Stimulated activated CD4-positive, alpha-beta T cell treated with anti-CD3 and anti-CD28 coated beads, Interleukin-1b, Interleukin-23, amount 100 ng/mL, for 48 hours (primary cell): ENCODE results near the gene PEX13.

ENCODE experiments used
- DNase-seq: peaks from one replicate; pipeline ENCODE4 v3.0.0-alpha.2; 2020

The PEX13 gene

GRCh38 chr2:61089797-61090196 is 72.3 kb downstream of the PEX13 start:
- no peak for DNase-seq

DNA sequence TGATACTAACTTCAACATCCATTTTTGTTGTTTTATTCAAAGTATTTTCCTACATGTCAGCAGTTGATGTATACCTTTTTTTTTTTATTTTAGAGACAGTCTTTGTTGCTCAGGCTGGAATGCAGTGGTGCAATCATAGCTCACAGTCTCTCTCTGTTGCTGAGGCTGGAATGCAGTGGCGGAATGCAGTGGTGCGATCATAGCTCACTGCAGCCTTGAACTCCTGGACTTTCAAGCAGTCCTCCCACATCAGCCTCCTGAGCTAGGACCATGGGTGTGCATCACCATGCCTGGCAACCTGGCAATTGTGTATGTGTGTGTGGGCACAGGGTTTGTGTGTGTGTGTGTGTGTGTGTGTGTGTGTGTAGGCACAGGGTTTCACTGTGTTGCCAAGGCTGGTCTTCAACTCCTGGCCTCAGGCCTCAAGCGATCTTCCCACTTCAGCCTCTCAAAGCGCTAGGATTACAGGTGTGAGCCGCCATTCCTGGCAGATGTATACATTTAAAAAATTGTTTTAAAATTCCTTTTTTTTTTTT is 72.9 kb downstream of the PEX13 start:
- DNase-seq, result no peak

DNA sequence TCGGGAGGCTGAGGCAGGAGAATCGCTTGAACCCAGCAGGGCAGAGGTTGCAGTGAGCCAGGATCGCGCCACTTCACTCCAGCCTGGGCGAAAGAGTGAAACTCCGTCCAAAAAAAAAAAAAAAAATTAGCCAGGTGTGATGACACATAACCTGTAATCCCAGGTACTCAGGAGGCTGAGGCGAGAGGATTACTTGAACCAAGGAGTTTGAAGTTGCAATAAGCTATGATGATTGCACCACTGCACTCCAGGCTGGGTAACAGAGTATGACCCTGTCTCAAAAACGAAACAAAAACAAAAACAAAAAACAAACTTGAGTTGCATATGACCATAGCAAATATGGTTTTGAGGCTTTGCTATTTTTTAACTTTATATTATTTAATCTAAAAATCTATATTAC is 74.0 kb downstream of the PEX13 start:
- DNase-seq, result no peak

- DNase-seq, result no peak
These were observed 78.9 kb downstream of the PEX13 start for GRCh38 chr2:61096438-61096837.

DNA sequence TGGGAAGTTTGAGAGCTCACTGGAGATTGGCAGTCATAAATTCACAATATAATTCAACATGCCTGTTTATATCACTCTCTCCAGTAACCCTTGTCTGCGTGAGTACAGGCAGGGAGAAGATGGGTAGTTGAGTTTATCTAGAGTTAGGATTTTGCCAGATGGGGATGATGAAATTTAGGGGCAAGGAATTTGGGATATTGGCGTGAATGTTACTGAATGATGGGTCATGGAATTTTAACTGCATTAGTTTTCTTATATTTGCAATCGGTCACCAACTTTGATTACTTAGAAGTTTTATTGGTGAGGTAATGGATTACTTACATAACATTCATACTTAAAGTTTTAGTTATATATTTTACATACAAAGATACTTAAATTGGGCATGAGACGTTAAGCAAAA is 83.3 kb downstream of the PEX13 start:
- DNase-seq, result no peak
